DMS79 treated with DMSO at 0.1 percent for 48 hours (cell line): ENCODE measurements around the gene SLC1A2.

ENCODE experiments used
- DNase-seq: peaks from one replicate; lab custom pipeline; 2025; lab: John Stamatoyannopoulos, UW

Gene SLC1A2

DNA sequence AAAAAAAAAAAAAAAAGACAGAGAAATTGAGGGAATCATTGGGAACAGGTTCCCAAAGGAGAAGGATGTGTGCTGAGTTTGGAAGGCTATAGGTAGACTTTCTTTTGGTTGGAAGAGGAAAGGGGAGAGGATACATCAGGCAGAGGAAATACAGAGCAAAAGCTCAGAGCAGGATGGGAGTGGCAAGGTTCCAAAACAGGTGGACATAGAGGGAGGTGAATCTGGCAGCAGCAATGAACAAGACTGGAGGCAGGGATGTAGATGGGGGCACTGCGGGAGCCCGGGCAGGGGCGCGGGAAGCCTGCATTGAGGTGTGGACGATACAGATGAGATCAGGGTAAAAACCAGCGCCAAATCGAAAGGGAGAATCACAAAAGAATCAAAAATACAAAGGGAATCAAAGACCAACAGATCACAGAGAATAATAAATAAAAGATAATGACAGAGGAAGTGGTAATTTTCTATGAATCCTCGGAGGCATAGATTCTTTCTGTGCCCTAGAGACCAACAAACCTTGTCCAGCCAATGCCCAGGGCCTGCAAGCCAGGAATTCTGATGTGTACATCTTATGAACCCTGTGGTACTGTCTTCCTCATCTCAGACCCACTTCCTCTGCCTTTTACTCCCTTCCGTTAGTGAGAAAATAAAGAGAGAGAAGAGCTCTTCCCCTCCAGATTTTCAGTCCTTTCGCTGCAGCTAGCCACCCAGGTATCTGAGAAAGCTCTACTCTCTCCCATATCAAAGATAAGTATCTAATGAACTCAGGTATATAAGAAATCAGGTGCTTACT is 70.3 kb downstream of the SLC1A2 start:
- no peak for DNase-seq

DNA sequence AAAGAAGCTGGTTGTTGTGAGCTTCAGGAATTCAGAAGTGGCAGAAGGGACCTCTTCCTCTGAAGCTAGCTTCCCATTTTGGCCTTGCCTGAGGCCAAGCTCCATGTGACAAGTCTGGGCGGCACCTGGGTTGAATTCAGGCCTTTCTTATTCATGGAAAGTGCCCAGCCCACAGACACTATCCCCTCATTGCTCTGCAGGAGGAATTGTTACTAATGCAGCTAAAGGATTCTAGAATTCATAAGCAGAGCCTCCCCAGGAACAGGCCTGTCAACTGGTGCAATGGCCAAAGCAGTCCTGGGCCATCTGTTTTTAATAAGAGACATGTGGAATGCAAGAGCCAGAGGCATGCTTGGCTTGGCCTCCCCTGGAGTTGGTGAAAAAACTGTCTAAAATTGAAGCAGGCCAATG is 71.4 kb downstream of the SLC1A2 start:
- no peak for DNase-seq

DNA sequence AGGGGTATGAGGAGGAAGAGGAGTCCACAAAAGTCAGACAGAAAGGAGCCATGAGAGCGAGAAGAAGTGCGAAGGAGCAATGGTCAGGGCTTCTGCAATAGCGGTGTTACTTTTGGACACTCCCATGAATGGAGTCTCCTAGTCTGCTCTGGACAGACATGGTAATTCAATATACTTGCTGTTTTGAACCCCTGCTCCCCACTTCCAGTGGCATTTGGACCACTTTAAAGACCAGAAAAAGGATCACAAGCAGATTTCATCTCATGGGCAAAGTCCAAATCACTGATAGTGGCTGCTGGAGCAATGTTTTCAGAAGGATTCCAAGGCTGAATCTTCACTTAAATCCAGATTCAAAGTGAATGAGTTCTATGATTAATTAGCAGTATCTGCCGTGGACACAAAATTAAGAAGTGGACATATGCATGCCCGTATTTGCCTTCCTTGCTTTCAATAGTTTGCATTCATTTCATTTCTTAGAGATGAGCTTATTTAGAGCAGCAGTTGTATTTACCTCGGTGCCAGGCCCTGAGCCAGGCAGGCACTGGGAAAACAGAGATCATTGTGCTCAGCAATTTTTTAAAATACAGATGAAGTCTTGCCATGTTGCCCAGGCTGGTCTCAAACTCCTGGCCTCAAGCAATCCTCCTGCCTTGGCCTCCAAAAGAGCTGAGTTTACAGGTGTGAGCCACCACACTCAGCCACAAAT is 72.0 kb downstream of the SLC1A2 start:
- no peak for DNase-seq

DNA sequence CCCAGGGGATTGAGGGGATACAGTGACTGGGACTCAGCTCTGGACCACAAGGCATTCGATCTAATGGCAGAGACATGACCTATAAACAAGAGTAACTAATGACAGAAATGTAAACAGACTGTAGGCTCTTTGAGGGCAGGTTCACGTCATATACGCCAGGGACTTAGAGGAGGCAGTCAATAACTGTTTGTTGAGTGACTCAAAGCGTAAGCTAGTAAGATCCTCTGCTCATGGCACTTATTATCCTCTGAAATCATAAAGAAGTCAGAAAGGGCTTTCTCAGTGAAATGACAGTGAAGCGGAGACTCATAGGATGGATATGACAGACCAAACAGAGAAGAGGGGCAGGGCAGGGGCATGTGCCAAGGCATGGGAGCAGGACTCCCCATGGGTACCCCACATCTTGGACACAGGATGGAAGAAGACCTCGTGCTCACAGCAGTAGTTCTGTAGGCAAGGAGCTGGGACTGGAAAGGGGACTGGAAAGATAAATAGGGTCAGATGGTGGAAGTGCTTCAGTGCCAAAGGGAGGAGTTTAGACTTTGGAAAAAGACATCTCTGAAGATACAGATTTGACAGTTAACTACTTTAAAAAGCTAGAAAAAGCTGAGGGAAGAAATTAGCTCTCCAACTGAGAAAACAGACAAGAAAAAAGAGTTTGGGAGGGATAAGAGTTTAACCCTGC is 72.7 kb downstream of the SLC1A2 start:
- DNase-seq = no peak

DNA sequence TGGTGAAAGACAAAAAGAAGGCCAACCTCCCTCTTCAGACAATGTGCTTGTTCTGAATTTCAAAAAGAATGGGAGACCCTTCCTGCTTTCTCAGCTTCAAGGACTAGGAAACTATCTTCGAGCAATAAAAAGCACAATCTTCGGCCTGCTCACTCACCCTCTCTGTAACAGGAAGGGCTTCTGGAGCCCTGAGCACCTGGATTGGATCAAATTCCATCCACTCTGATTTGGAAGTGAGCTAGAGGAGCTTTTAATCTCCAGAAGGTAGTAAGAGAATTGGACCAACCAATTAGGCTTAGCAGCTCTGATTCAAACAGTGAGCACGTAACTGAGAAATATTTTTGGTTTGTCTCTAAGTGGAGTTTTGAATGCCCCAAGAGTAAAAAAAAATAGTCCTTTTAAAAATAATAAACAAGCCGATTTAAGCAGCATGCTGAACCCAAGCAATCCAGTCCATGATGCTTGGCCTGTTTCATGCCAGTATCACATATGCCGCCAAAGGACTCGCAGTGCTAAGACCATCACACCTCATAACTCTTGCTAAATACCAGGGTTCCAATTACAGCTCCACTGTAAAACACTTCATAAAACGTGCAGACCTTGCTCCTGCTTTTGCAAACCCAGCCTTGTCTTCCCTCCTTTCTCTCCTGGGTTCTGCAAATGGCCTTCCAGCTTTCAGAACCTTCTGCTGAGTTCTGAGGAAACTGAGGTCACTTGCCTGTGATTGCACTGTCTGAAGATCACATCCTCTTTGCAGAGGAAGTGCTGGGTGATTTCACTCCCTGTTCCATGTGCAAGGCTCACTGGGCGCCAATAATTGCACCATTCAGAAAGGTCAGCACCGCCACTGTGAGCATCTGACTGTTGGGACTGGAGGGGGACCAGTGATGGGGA is 74.4 kb downstream of the SLC1A2 start:
- peak; percentile 24 for DNase-seq

DNA sequence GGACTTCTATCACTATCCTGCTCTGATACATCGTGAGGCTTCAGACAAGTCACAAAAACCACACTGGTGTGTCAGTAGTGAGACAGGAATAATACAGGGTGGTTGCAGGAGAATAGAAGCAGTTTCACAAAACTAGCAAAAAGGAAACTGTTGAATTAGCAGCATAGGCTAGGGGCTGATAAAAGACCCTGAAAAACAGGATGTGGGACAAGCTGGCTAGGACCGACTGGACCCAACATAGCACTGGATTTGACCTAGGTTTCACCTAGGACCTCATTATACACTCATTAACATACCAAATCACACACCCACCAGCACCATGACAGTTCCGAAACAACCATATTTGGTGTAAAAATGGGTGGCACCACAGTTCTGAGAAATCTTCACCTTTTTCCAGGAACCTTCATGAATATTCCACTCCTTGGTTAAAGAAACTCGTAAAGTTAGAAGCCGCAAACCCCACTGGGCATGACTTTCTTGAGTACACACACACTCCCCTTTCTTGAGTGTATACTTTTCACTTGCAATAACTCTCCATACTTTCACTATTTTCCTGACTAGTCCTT is 76.2 kb downstream of the SLC1A2 start:
- DNase-seq = no peak

DNA sequence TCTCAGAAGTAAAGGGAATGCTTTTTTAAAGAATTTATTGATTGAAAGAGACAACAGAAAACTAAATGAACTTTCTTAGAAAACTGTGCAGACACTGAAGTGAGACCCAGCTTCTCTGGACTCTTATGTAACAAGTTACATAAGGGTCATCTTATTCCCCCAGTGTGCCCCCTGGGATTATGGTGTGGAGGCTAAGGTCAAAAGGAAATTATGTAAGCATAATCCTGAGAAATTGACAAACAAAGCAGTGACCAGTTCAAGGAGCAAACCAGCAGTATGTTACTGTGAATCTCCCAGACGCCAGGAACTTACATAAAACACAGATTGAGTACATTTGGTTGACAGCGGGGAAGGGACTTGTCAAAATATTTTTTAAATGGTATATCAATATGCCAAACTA is 78.6 kb downstream of the SLC1A2 start:
- no peak for DNase-seq

DNA sequence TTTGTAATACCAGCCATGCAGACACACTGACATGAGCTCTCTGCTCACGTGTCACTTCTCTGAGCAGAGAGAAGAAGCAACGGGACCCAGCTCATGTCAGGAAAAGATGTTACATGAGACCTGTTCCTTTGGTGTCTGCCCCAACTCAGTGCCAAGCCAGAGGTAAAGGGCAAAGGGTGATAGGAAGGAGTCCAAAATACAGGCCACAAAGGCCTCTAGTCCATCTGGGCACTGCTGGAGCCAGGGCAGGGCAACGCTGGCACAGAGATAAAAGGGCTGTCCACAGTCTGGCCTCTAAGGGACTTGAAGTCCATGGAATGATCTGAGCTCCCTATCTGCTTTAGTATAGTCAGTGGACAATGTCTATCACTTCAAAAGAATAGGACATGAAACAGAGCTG is 79.3 kb downstream of the SLC1A2 start:
- DNase-seq = no peak

DNA sequence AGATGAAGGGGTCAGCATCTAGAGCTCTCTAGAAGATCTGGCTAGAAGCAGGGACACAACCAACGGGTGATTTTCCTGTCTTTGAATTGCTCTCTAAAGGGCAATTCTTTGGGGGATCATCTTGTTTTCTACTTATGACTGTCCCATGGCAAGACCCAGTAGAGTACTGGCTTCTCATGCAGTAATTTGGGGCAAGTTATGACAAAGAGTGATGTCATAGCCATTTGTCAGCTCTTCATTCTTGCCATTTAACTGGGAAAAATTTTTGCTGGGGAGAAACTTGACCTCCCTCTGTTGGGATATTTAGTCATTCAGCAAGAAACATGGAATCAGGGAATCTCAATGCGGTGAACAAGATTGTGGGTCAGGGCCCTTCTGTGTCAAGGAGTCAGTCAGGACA is 80.4 kb downstream of the SLC1A2 start:
- no peak for DNase-seq

DNA sequence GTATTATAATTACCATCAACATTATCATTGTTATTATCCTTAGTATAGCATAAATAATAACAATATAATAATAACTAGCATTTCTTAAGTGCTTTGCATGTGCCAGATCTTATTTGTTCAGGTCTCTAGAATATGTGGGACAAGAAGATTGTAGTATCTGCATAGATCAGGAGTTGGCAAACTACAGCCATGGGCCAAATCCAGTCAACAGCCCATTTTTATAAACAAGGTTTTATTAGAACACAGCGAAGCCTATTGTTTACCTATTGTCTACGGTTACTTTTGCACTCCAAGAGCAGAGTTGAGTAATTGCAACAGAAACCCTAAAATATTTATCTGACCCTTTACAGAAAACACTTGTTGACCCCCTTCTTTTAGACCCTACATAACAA is 81.4 kb downstream of the SLC1A2 start:
- no peak for DNase-seq

DNA sequence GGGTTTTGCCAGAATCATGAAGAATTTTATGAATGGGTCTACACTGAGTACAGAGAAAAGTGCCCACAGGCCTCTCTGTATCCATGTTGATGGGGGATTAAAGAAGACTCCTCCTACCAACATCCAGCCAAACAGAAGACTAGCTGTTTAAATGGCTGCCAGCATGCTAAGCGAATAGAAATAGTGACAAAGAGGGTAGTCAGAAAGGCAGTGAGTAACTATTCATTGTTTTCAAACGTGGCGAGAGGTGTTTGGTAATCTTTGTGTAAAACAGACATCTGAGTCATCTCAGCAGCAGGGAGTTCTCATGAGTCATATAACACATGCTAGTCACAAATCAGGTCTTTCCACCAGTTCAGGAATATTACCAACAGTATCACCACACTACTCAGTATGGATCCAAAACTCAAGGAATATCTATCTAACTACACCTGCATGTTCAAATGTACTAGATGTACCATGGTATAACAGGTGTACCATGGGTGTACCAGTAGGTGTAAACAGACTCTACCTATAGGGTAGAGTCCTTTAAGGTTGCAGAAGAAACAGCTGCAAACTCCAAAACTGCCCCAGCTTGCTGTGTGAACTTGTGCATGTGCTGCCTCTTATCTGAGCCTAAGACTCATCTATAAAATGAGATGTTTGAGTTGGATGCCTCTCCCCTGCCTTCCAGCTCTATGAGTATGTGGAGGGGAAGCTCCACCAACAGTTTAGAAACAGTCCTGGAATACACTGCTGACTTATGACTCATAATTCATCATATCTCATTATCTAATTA is 82.0 kb downstream of the SLC1A2 start:
- DNase-seq = no peak

DNA sequence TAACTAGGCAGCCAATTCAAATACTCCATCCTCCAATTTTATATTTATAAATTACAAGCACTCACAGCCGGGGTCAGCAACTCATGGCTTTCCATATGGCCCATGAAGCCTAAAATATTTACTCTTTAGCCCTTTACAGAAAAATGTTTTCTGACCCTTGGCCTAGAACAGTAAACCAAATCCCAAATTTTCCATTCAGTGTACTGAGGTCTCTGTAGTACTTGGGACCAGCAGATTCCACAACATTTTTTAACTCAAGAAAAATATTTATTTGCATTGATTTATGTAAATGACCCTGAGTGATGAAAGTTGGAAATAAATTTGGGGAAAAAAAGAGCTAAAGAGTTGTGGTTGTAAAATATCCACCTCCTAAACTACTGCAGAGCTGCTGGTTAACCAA is 82.6 kb downstream of the SLC1A2 start:
- no peak for DNase-seq

DNA sequence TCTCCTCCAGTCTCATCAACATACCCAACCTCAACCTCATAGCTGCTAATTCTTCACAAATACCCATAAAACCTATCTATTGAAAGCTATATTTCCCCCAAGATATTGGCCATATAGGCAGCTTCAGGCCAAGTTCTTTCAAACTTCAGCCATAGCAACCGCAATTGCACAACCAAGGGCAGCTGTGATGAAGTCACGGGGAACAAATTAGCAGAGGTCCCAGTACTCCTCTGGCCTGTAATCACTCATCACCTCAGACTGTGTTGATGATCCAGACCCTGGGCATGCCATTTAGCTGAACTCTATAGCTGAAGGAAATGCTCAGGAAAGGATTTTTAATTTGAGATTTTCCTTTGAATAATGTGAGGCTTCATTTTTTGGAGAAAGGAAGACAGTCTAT is 84.1 kb downstream of the SLC1A2 start:
- no peak for DNase-seq

DNA sequence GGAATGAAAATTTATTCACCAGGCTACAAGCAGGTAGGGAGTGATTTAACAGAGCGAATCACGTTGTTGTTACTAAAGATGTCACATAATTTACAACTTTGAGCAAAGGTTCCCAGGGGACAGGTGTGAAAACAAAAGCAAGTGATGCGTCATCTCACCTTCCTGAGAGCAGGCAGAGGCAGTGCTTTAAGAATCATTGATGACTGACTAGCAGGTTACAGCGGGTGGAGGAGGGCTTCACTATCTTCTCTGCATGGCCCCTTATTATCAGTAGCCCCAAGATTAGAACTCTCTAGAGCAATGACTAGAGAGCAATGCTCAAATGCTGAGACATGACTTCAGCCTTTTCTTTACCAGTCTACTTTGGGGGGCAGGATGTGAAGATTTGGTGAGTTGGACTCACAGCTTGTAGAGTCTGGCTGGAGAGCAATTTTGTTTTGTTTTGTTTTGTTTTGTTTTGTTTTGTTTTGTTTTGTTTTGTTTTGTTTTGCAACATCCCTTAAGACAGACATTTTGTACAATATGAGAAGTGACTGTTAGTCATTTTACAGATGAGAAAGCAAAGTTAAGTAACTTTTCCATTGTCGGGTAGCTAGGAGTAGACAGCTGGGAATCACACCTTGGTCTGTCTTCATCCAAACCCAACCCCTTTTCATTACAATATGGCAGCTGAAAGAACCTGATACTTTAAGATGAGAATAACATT is 84.8 kb downstream of the SLC1A2 start:
- no peak for DNase-seq

DNA sequence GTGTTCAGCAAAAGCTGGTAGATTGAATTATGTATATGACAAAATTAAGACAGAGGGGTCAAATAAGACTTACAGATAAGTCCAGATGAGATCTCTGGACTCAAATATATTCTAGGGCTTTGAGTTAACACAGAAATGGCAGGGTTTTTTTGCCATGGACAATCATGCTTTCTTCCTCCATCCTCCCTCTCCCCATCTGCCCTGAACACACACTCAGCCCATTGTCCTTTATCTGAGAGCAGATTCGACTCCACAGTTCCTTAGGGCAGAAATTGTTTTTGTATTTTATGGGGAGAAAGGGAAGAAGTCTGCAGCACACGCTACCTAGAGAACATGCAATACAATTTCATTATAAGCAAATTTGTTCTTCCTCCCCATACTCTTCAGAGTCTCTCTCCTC is 86.8 kb downstream of the SLC1A2 start:
- no peak for DNase-seq

DNA sequence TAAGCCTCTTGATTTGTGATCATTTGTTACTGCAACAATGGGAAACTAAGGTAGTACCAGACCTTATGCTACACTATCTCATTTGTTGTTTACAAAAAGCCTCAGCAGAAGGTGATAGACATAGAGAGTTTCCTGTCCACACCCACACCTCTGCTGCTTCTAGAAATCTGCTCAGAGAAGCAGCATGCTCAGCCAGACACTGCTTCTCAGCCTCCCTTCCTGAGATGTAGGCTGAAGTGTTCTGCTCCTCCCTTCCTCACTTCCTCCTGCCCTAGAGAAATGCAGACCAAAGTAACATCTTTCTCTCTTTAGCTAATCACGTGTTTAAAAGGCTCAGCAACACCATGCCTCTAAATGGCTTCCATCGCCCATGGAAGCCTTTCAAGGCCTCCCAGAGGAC is 88.4 kb downstream of the SLC1A2 start:
- DNase-seq = no peak

DNA sequence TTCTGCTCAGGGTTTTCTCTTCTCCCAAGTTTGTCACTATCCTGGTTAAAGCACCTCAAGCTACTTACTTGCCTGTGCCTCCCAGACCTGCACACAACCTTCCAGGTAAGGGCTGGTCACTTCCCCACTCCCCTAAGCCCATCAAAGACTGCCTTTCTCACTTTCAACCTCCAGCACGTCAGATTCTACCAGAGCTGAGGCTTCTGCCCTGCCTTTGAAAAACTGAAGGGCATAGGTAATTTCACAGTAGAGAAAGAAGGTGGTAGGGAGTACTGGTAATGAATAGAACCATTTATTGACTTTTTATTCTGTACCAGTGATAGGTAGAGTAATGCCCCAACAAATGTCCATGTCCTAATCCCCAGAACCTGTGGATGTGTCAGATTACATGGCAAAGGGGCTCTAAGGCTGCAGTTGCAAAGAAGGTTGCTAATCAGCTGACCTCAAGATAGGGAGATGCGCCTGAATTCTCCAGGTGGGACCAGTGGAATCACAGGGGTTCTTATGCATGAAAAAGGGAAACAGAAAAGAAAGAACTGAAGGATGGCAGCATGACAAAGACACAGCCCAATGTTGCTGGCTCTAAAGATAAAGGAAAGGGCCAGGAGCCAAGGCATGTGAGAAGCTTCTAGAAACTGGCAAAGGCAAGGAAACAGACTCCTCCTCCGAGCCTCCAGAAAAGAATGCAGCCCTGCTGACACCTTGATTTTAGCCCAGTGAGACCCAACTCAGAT is 89.0 kb downstream of the SLC1A2 start:
- no peak for DNase-seq

DNA sequence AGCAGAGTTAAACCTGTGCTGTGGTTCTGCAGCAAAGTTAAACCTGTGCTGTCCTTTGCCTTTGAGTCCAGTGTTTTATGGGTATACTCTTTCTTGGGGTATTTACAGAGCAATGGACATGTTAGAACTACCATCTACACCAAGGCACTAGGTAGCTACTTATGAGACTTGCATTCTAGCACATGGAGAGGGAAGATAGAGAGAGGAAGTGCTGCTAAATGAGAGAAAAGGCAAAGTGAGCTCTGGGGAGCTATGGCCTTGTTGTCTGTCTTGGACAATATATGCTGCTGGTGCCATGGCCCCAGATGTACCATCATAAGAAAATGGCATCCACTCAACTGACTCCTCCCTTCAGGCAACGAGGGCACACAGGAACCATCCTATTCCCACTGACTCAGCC is 91.5 kb downstream of the SLC1A2 start:
- DNase-seq = no peak

DNA sequence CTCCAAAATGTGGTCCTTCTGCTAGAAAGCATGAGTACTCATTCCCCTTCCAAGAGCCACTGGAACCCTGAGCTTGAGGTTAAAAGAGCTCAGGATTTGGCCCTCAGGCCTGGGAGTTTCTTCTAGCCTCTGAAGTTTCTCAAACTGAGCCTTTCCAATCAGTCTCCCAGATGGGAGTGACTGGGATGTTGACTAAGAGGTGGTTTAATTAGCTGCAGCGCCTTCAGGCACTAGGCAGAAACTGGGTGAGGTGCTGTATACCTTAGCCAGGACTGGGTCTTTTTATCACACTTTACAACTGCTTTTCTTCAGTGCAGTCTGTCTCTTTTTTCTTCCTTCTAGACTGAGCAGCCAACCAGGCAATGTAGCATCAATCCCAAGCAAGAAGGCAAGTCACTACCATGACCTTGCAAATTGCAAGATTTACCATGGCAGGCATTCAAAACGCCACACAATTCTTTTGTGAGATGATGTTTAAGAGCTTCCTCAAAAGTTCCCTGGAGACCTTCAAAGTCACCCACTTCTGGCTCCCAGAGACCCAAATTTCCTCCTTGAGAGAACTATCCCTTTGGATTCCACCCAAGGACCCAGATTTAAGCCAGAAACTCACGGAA is 93.0 kb downstream of the SLC1A2 start:
- no peak for DNase-seq
